Measurements from ENCODE around the gene TUBAL3.

Gene TUBAL3

GRCh38 chr10:5362873-5363272 is 41.8 kb downstream of the TUBAL3 start:
- TF ChIP-seq MAX (IDR thresholded peaks at IDR 0.05; ENCODE audit: low read depth, low read length) (no peak), CTCF (IDR thresholded peaks at IDR 0.05; ENCODE audit: low read depth, low read length) (no peak), MYC (IDR thresholded peaks at IDR 0.05; ENCODE audit: low read depth, low read length) (no peak), POLR2A (IDR thresholded peaks at IDR 0.05; ENCODE audit: extremely low read depth, insufficient read length) (no peak)
- H3K4me3 ChIP-seq (ENCODE audit: low read depth, low read length), result no peak overlapping the region
- no peak for DNase-seq (ENCODE audit: low read depth)

- no peak for TF ChIP-seq CTCF (IDR thresholded peaks at IDR 0.05; ENCODE audit: low read depth, low read length)
- TF ChIP-seq MAX (IDR thresholded peaks at IDR 0.05; ENCODE audit: low read depth, low read length), result no peak
- no peak for TF ChIP-seq MYC (IDR thresholded peaks at IDR 0.05; ENCODE audit: low read depth, low read length)
- no peak for TF ChIP-seq POLR2A (IDR thresholded peaks at IDR 0.05; ENCODE audit: extremely low read depth, insufficient read length)
These were observed 42.7 kb downstream of the TUBAL3 start for GRCh38 chr10:5361966-5362365.

GRCh38 chr10:5360318-5360915 is 44.2 kb downstream of the TUBAL3 start:
- no peak for DNase-seq (ENCODE audit: low read depth)
- TF ChIP-seq MAX (IDR thresholded peaks at IDR 0.05; ENCODE audit: low read depth, low read length) (no peak), MYC (IDR thresholded peaks at IDR 0.05; ENCODE audit: low read depth, low read length) (no peak), CTCF (IDR thresholded peaks at IDR 0.05; ENCODE audit: low read depth, low read length) (no peak), POLR2A (IDR thresholded peaks at IDR 0.05; ENCODE audit: extremely low read depth, insufficient read length) (no peak)
- no peak overlapping the region for H3K4me3 ChIP-seq (ENCODE audit: low read depth, low read length)

More at GRCh38 chr10:5361966-5362365, 42.7 kb downstream of the TUBAL3 start:
- no peak overlapping the region for H3K4me3 ChIP-seq (ENCODE audit: low read depth, low read length)
- DNase-seq (ENCODE audit: low read depth), result no peak

GRCh38 chr10:5356302-5356763 is 48.3 kb downstream of the TUBAL3 start:
- no peak for DNase-seq (ENCODE audit: low read depth)
- H3K4me3 ChIP-seq (ENCODE audit: low read depth, low read length), result no peak overlapping the region
- TF ChIP-seq MAX (IDR thresholded peaks at IDR 0.05; ENCODE audit: low read depth, low read length) (no peak), MYC (IDR thresholded peaks at IDR 0.05; ENCODE audit: low read depth, low read length) (no peak), POLR2A (IDR thresholded peaks at IDR 0.05; ENCODE audit: extremely low read depth, insufficient read length) (no peak), CTCF (IDR thresholded peaks at IDR 0.05; ENCODE audit: low read depth, low read length) (no peak)

GRCh38 chr10:5355594-5356301 is 48.9 kb downstream of the TUBAL3 start:
- TF ChIP-seq POLR2A (IDR thresholded peaks at IDR 0.05; ENCODE audit: extremely low read depth, insufficient read length), result no peak
- H3K4me3 ChIP-seq (ENCODE audit: low read depth, low read length), result no peak overlapping the region
- no peak for DNase-seq (ENCODE audit: low read depth)

GRCh38 chr10:5354068-5354467 is 50.6 kb downstream of the TUBAL3 start:
- H3K4me3 ChIP-seq (ENCODE audit: low read depth, low read length), result no peak overlapping the region
- TF ChIP-seq CTCF (IDR thresholded peaks at IDR 0.05; ENCODE audit: low read depth, low read length) (no peak), POLR2A (IDR thresholded peaks at IDR 0.05; ENCODE audit: extremely low read depth, insufficient read length) (no peak), MAX (IDR thresholded peaks at IDR 0.05; ENCODE audit: low read depth, low read length) (no peak), MYC (IDR thresholded peaks at IDR 0.05; ENCODE audit: low read depth, low read length) (no peak)
- no peak for DNase-seq (ENCODE audit: low read depth)

Measured in NB4 (cell line).